HepG2 (cell line): ENCODE measurements around the gene NAB2. TPM values are rescaled to one million over a fixed set of nuclear protein-coding genes. Genes with fewer than 3 reads are reported as not detected.

Experiments used
- BORCS8-MEF2B ChIP-seq: sonication (generic); formaldehyde crosslinking; IDR thresholded peaks from 2 replicates; pipeline ENCODE4 v1.8.0; 2022; ENCODE audit warnings: mild to moderate bottlenecking, missing genetic modification reagents
- CREB1 ChIP-seq, 2 experiments: fragments of 450-650 bp in 1 of 2; IDR thresholded peaks; 2 replicates each; pipeline ENCODE4 v1.6.1; 2016 to 2017; ENCODE audit warnings: control low read depth in 1 of 2, mild to moderate bottlenecking in 1 of 2, missing compliant biosample characterization in 1 of 2, missing genetic modification characterization in 1 of 2
- ETV5 ChIP-seq: IDR thresholded peaks from 2 replicates; pipeline ENCODE4 v1.6.1; 2018; ENCODE audit warnings: missing biosample characterization, missing genetic modification reagents, inconsistent platforms, borderline replicate concordance
- HOXA9 ChIP-seq: sonication (generic); formaldehyde crosslinking; IDR thresholded peaks from 2 replicates; pipeline ENCODE4 v1.8.1; 2022; ENCODE audit warnings: missing genetic modification reagents, mild to moderate bottlenecking, moderate library complexity, borderline replicate concordance
- MAFG ChIP-seq: sonication (generic); formaldehyde crosslinking; IDR thresholded peaks from 2 replicates; pipeline ENCODE4 v1.5.1; 2020; ENCODE audit warnings: mild to moderate bottlenecking, missing genetic modification reagents
- MLX ChIP-seq: IDR thresholded peaks from 2 replicates; pipeline ENCODE4 v1.6.1; 2016
- MTERF4 ChIP-seq: sonication (generic); formaldehyde crosslinking; IDR thresholded peaks from 2 replicates; pipeline ENCODE4 v1.8.0; 2023; ENCODE audit warnings: mild to moderate bottlenecking, missing genetic modification reagents
- POGZ ChIP-seq: sonication (generic); formaldehyde crosslinking; IDR thresholded peaks from 2 replicates; pipeline ENCODE4 v1.4.0; 2020; ENCODE audit warnings: mild to moderate bottlenecking, missing genetic modification reagents
- SRSF1 ChIP-seq: fragments of 200-400 bp; formaldehyde crosslinking; optimal IDR thresholded peaks from 2 replicates; pipeline ENCODE3; 2017; ENCODE audit warnings: mild to moderate bottlenecking, low read depth, low read length, moderate library complexity
- UBTF ChIP-seq: sonication (generic); formaldehyde crosslinking; IDR thresholded peaks from 2 replicates; pipeline ENCODE4 v1.4.0; 2020; ENCODE audit warnings: mild to moderate bottlenecking, missing genetic modification reagents
- polyA plus RNA-seq, 8 experiments: library from polyadenylated mRNA; depleted of rRNA in 3 of 8; stranded (reverse) in 7 of 8; unstranded in 1 of 8; fragments of >200 nt; fragmentation: Illumina TruSeq in 4 of 8; extraction: Trizol in 4 of 8; gene quantifications; 2 replicates each; pipeline versions ENCODE4 v1.2.1 to v1.2.3, GENCODE V29; 2011 to 2016; ENCODE audit warnings: low read depth in 4 of 8, missing spikeins in 1 of 8, mixed read lengths in 1 of 8; ENCODE audit not compliant: insufficient read depth in 1 of 8
- total RNA-seq, 5 experiments: library from RNA; depleted of rRNA; stranded (reverse); fragments of >200 nt; fragmentation: Illumina TruSeq; extraction: Trizol; gene quantifications; 2 replicates each; pipeline ENCODE4 v1.2.3, GENCODE V29; 2016; ENCODE audit warnings: low read depth in 1 of 5

Gene NAB2
- total and polyA plus RNA-seq, 2 of the 13 experiments (the other 11 are each of a cell fraction or from before 2014, with no cell fraction given), result 11.7 to 12.9 TPM

GRCh38 chr12:57128519-57129247, 39.8 kb downstream of the NAB2 start (continued):
- TF ChIP-seq UBTF (peak; percentile 21; the same call in 1 of the 2 replicates), BORCS8-MEF2B (no peak), POGZ (CRISPR knock-in tag) (no peak), SRSF1 (peak; percentile 40), HOXA9 (CRISPR knock-in tag) (no peak), CREB1 (IDR thresholded peaks at IDR 0.05) (no peak), CREB1 (CRISPR knock-in tag; IDR thresholded peaks at IDR 0.05) (no peak), MLX (CRISPR knock-in tag) (no peak), ETV5 (CRISPR knock-in tag) (no peak), MTERF4 (CRISPR knock-in tag) (no peak), MAFG (no peak)
- TF ChIP-seq, all 625 proteins: peak for 10
